BE2C (cell line): Measurements from ENCODE around the gene LHPP.
A peak's percentile ranks its signal among the peaks of the same experiment; 100 is the strongest.

Source experiments
- DNase-seq: peaks from one replicate; pipeline ENCODE4 v3.0.0-alpha.2; 2020
- H3K27me3 ChIP-seq: fragments of 250-450 bp; sonication (Bioruptor Pico); 2 replicates; pipeline ENCODE4 v1.5.1; 2020; ENCODE audit warnings: mild to moderate bottlenecking
- H3K36me3 ChIP-seq: fragments of 250-450 bp; sonication (Bioruptor Pico); 2 replicates; pipeline ENCODE4 v1.5.1; 2020; ENCODE audit warnings: mild to moderate bottlenecking
- H3K4me1 ChIP-seq: fragments of 250-450 bp; sonication (Bioruptor Pico); 2 replicates; pipeline ENCODE4 v1.5.1; 2020
- H3K4me3 ChIP-seq: 2 replicates; pipeline ENCODE4 v1.5.1; 2011; ENCODE audit warnings: low read depth, low read length
- H3K9me3 ChIP-seq: fragments of 250-450 bp; sonication (Bioruptor Pico); 2 replicates; pipeline ENCODE4 v1.5.1; 2020
- TF ChIP-seq, protein P1 (sequence below): IDR thresholded peaks from 2 replicates; pipeline ENCODE4 v1.5.1; 2012; ENCODE audit warnings: mild to moderate bottlenecking, low read depth, low read length

The LHPP gene

DNA sequence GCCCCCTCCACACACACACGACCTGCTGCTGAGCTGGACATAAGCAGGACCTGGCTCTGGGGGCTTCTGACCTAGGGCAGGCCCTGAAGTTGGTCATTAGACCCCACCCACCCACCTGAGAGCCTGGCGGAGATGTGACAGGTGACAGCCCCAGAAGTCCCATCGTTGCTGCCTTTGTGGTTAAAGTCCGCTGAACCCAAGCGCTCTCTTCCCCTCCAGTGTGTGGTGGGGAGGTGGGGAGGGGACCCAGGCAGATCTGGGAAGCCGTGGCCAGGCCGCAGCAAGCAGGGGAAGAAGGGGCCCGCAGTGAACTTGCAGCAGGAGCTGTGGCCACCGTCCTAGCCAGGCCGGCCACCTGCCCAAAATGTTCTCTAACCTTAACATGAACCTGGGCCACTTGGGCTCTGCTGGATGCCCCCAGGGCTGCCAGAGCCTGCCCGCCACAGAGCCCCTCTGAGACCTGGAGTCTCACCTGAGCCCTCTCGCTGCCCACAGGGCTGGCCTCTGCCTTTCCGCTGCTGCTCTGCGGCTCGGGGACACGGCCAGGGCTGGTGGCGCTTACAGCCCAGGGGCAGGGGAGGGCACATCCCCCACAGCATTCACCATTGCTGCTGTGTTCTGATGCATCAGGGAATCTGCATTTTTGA lies 65.1 kb downstream of the LHPP start:
- Histone ChIP-seq H3K9me3 (no peaks in the 10 kb centered on the region), H3K4me1 (peaks cover 8% of the 10 kb centered on the region)

DNA sequence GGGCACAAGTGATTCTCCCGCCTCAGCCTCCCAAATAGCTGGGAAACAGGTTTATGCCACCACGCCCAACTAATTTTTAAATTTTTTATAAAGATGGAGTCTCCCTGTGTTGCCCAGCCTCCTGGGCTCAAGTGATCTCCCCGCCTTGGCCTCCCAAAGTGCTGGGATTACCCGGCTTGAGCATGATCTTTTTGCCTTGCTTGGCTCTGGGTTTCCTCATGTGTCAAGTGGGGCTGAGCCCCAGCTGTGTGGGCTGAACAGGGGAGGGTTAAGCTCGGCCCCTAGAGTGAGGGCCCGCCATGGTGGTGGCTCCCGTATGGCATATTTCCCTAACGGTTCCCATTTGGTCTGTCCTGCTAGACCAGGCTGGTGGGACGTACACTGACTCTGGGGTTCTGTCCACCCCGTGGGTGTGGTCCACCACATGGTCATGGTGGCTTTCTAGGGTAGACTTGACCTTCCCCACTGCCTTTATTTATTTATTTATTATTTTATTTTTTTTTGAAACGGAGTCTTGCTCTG lies 66.3 kb downstream of the LHPP start:
- H3K4me1 ChIP-seq = peaks cover 8% of the 10 kb centered on the region
- H3K9me3 ChIP-seq = no peaks in the 10 kb centered on the region
- no peak overlapping the region for H3K4me3 ChIP-seq
- TF ChIP-seq, protein P1, sequence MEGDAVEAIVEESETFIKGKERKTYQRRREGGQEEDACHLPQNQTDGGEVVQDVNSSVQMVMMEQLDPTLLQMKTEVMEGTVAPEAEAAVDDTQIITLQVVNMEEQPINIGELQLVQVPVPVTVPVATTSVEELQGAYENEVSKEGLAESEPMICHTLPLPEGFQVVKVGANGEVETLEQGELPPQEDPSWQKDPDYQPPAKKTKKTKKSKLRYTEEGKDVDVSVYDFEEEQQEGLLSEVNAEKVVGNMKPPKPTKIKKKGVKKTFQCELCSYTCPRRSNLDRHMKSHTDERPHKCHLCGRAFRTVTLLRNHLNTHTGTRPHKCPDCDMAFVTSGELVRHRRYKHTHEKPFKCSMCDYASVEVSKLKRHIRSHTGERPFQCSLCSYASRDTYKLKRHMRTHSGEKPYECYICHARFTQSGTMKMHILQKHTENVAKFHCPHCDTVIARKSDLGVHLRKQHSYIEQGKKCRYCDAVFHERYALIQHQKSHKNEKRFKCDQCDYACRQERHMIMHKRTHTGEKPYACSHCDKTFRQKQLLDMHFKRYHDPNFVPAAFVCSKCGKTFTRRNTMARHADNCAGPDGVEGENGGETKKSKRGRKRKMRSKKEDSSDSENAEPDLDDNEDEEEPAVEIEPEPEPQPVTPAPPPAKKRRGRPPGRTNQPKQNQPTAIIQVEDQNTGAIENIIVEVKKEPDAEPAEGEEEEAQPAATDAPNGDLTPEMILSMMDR = no peak
- H3K36me3 ChIP-seq = no peaks in the 10 kb centered on the region
- no peaks in the 10 kb centered on the region for H3K27me3 ChIP-seq
- DNase-seq = no peak

More for the DNA sequence above, 65.1 kb downstream of the LHPP start:
- no peak for DNase-seq
- Histone ChIP-seq H3K36me3 (no peaks in the 10 kb centered on the region), H3K4me3 (no peak overlapping the region), H3K27me3 (no peaks in the 10 kb centered on the region)
- TF ChIP-seq, protein P1 = no peak

DNA sequence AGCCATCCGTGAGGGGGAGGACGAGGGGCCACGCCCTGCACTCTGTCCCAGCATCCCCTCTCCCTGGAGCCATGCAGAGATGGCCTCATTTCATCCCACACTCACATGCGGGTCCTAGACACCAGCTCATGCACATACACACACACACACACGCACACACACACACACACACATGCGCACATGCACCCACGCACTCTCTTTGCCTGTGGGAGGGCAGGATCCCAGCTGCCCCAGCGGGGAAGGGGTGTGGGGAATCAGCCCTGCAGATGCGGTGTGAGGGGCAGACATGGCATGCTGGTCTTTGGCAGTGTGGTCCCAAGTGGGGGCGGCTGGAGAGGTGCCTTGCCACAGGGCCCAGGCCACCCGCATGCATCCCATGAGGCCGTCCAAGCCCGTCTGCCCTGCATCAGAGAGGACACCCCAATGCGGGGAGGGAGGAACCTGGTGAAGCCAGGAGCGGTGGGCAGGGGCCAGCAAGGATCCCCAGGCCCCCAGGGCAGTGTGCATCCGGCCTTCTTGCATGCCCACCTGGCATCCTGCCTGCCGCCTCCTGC lies 68.1 kb downstream of the LHPP start:
- DNase-seq = no peak
- H3K4me3 ChIP-seq = no peak overlapping the region; the same call in 1 of the 2 replicates
- peaks cover 8% of the 10 kb centered on the region for H3K4me1 ChIP-seq
- TF ChIP-seq, protein P1 = no peak
- no peaks in the 10 kb centered on the region for H3K27me3 ChIP-seq
- no peaks in the 10 kb centered on the region for H3K36me3 ChIP-seq
- H3K9me3 ChIP-seq = no peaks in the 10 kb centered on the region

DNA sequence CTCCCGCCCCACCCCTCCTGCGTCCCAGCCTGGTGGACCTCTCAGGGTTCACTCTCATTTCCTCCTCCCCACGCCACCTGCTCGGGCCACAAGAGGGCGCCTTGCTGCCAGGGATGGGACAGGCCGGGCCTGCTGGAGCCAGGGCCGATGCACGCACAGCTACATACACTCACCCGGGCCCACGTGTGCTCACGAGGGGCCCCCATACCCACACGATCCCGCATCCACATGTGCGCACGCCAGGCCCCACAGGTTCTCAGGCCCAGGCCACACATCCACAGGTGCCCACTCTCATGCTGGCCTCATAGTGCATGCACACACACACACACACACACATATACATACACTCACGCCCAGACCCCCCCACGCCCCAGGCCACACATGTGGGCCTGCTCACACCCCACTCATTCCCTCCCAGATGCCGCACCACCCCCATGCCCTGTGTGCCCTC lies 68.6 kb downstream of the LHPP start:
- DNase-seq = peak; percentile 90
- Histone ChIP-seq H3K4me3 (no peak overlapping the region; the same call in 1 of the 2 replicates), H3K9me3 (no peaks in the 10 kb centered on the region), H3K4me1 (peaks cover 3% of the 10 kb centered on the region), H3K36me3 (no peaks in the 10 kb centered on the region), H3K27me3 (no peaks in the 10 kb centered on the region)
- TF ChIP-seq, protein P1 = peak; percentile 84

DNA sequence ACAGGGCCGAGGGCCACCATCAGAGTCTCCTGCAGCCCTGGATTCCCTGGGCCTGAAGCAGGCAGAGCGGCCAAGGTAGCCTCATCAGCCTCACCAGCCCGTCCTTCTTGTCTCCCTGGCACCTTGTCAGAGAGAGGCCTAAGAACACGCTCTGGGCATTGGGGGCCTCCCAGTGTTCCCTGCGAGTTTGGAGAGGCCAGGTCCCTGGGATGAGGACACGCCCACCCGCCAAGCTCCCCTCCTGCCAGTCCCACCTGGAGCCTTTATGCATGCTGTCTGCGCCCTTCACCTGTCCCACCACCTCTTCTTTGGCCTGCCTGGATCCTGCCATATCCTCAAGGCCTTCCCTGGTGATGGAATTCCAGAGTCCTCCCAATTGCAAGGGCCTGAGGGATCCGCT lies 69.2 kb downstream of the LHPP start:
- Histone ChIP-seq H3K9me3 (no peaks in the 10 kb centered on the region), H3K27me3 (no peaks in the 10 kb centered on the region), H3K36me3 (no peaks in the 10 kb centered on the region), H3K4me1 (no peaks in the 10 kb centered on the region), H3K4me3 (no peak overlapping the region)
- TF ChIP-seq, protein P1 = no peak
- no peak for DNase-seq

DNA sequence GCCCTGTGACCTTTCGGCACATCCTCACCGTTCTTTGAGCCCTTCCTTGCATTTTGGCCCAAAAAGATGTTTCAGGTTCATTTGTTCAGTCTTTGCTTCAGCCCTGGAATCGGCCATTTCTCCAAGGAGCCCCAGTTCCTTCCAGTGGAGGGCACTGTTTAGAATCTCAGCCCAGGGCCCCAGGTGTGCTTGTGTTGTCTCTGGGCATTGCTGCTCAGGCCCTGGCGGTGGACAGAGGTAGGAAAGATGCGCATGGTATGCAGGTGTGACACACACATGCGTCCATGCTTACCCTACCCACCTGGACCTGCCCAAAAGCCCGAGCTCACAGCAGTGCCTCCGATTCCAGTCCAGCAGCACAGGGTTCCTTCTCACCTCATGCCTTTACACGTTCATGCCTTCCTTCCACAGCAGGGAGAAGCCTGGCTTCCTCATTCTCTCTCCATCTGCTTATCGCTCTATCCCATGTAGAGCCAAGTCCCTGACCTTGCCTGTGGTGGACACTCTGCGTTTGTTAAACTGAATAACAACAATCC lies 70.6 kb downstream of the LHPP start:
- H3K27me3 ChIP-seq = no peaks in the 10 kb centered on the region
- H3K36me3 ChIP-seq = no peaks in the 10 kb centered on the region
- H3K4me1 ChIP-seq = no peaks in the 10 kb centered on the region
- TF ChIP-seq, protein P1 = peak; percentile 33; the same call in 1 of the 2 replicates
- H3K9me3 ChIP-seq = no peaks in the 10 kb centered on the region
- H3K4me3 ChIP-seq = no peak overlapping the region
- no peak for DNase-seq
